CD14-positive monocyte (primary cell): ENCODE measurements around the gene SH2D1B. TPM values are rescaled to one million over a fixed set of nuclear protein-coding genes. Genes with fewer than 3 reads are reported as not detected.
A peak's percentile ranks its signal among the peaks of the same experiment; 100 is the strongest.

Experiments used
- DNase-seq, 3 donors: peaks; one replicate each; pipeline ENCODE4 v3.0.0-alpha.2; 2011 to 2022
- H2AFZ ChIP-seq: 2 replicates; pipeline ENCODE4 v1.6.0; 2012; ENCODE audit warnings: mild to moderate bottlenecking, low read depth, low read length, inconsistent platforms; ENCODE audit not compliant: insufficient read depth, poor library complexity, severe bottlenecking
- H3K27ac ChIP-seq, 2 donors: 1 replicate in 1 of 2; 2 replicates in 1 of 2; pipeline ENCODE4 v1.5.1; 2012 to 2013; ENCODE audit warnings: low read length in 2 of 2, control low read depth in 1 of 2, inconsistent platforms in 1 of 2, low read depth in 1 of 2, mild to moderate bottlenecking in 1 of 2
- H3K27me3 ChIP-seq, 2 donors: one replicate each; pipeline versions ENCODE4 v1.6.0 to v1.6.1; 2011 to 2013; ENCODE audit warnings: low read length in 2 of 2; ENCODE audit not compliant: control insufficient read depth in 2 of 2, insufficient read depth in 2 of 2
- H3K36me3 ChIP-seq, 2 donors: replicated peaks in 1 of 2; 1 replicate in 1 of 2; 2 replicates in 1 of 2; pipeline versions ENCODE4 v1.5.1 to v1.6.1; 2012 to 2013; ENCODE audit warnings: low read length in 2 of 2, control low read depth in 1 of 2, inconsistent platforms in 1 of 2, mild to moderate bottlenecking in 1 of 2; ENCODE audit not compliant: insufficient read depth in 2 of 2, control insufficient read depth in 1 of 2
- H3K4me1 ChIP-seq, 2 donors: 1 replicate in 1 of 2; 2 replicates in 1 of 2; pipeline versions ENCODE4 v1.5.1 to v1.6.1; 2012 to 2013; ENCODE audit warnings: low read length in 2 of 2, control low read depth in 1 of 2, inconsistent platforms in 1 of 2, mild to moderate bottlenecking in 1 of 2, moderate library complexity in 1 of 2; ENCODE audit not compliant: insufficient read depth in 2 of 2, control insufficient read depth in 1 of 2
- H3K4me2 ChIP-seq: replicated peaks from 2 replicates; pipeline ENCODE3; 2012; ENCODE audit warnings: low read length, moderate library complexity, mild to moderate bottlenecking; ENCODE audit not compliant: poor library complexity, severe bottlenecking; ENCODE audit errors: extremely low read depth
- H3K4me3 ChIP-seq, 3 experiments: fragments of 200-600 bp in 1 of 3; sonication (generic) in 1 of 3; replicated peaks in 1 of 3; 1 replicate in 2 of 3; 2 replicates in 1 of 3; pipeline ENCODE4 v1.5.1; 2011 to 2013; ENCODE audit warnings: low read length in 3 of 3, mild to moderate bottlenecking in 3 of 3, control low read depth in 2 of 3, low read depth in 2 of 3, inconsistent platforms in 1 of 3, moderate library complexity in 1 of 3
- H3K79me2 ChIP-seq: 2 replicates; pipeline ENCODE4 v1.6.0; 2012; ENCODE audit warnings: mild to moderate bottlenecking, control low read depth, inconsistent platforms, low read length, moderate library complexity; ENCODE audit not compliant: insufficient read depth
- H3K9ac ChIP-seq: 2 replicates; pipeline ENCODE4 v1.6.0; 2017; ENCODE audit warnings: low read length, mild to moderate bottlenecking; ENCODE audit not compliant: insufficient read depth, poor library complexity, severe bottlenecking
- H3K9me3 ChIP-seq, 2 donors: replicated peaks in 1 of 2; 1 replicate in 1 of 2; 2 replicates in 1 of 2; pipeline versions ENCODE4 v1.5.1 to v1.6.1; 2012 to 2013; ENCODE audit warnings: low read length in 2 of 2, control low read depth in 1 of 2; ENCODE audit not compliant: control insufficient read depth in 1 of 2, insufficient read depth in 1 of 2
- H4K20me1 ChIP-seq: 2 replicates; pipeline ENCODE4 v1.6.0; 2012; ENCODE audit warnings: mild to moderate bottlenecking, low read length, control low read depth, moderate library complexity; ENCODE audit not compliant: insufficient read depth
- H3K27ac Mint-ChIP-seq, 7 donors: one replicate each; pipeline ENCODE4 v1.8.0; 2020; ENCODE audit warnings: mild to moderate bottlenecking in 7 of 7, mixed read lengths in 7 of 7, moderate library complexity in 6 of 7, inconsistent platforms in 2 of 7
- H3K27me3 Mint-ChIP-seq, 3 donors: one replicate each; pipeline ENCODE4 v1.8.0; 2021 to 2022; ENCODE audit warnings: low read depth in 3 of 3, mild to moderate bottlenecking in 3 of 3, mixed read lengths in 3 of 3, moderate library complexity in 3 of 3, inconsistent platforms in 1 of 3
- H3K36me3 Mint-ChIP-seq, 2 donors: one replicate each; pipeline ENCODE4 v1.8.0; 2020; ENCODE audit warnings: mixed read lengths in 2 of 2, inconsistent platforms in 1 of 2, mild to moderate bottlenecking in 1 of 2
- H3K4me1 Mint-ChIP-seq: one replicate; pipeline ENCODE4 v1.8.0; 2020; ENCODE audit warnings: mild to moderate bottlenecking, mixed read lengths
- H3K4me3 Mint-ChIP-seq, 2 donors: one replicate each; pipeline ENCODE4 v1.8.0; 2020; ENCODE audit warnings: mild to moderate bottlenecking in 2 of 2, mixed read lengths in 2 of 2, moderate library complexity in 1 of 2
- H3K9me3 Mint-ChIP-seq, 7 donors: one replicate each; pipeline ENCODE4 v1.8.0; 2020 to 2022; ENCODE audit warnings: mixed read lengths in 7 of 7, mild to moderate bottlenecking in 6 of 7, moderate library complexity in 6 of 7, inconsistent platforms in 2 of 7
- CTCF ChIP-seq: fragments of 200-600 bp; IDR thresholded peaks from one replicate; pipeline ENCODE4 v1.8.0; 2022; ENCODE audit warnings: antibody characterized with exemption, mild to moderate bottlenecking
- WGBS: methylation state at CpG from one replicate; pipeline ENCODE4 v1.1.5; 2013; ENCODE audit warnings: missing lambda C conversion rate; ENCODE audit not compliant: insufficient coverage; 5-methylcytosine and 5-hydroxymethylcytosine counted together
- intact Hi-C, 2 donors: fragments of 100-400 bp; cut with micrococcal nuclease; formaldehyde crosslinking; loops; one replicate each; pipeline versions ENCODE4 v1.15.0 to v1.15.1; 2023
- polyA minus RNA-seq: library from RNA; depleted of rRNA, polyadenylated mRNA; stranded (reverse); fragments of >200 nt; gene quantifications from 2 replicates; pipeline ENCODE4 v1.2.3, GENCODE V29; 2012
- polyA plus RNA-seq, 3 donors: library from polyadenylated mRNA; depleted of rRNA in 1 of 3; unstranded in 2 of 3; stranded (reverse) in 1 of 3; fragments of 300-500 nt in 2 of 3; fragments of >200 nt in 1 of 3; fragmentation: Illumina TruSeq in 2 of 3; gene quantifications; 1 replicate in 2 of 3; 2 replicates in 1 of 3; pipeline ENCODE4 v1.2.3, GENCODE V29; 2012 to 2021
- total RNA-seq, 12 experiments: library from RNA in 1 of 12; stranded (reverse) in 1 of 12; fragments of 120-200 nt in 1 of 12; gene quantifications; one replicate each; pipeline ENCODE4 v1.2.4 and lab custom pipeline; 2013 to 2026; ENCODE audit warnings: mixed read lengths in 6 of 12, inconsistent platforms in 1 of 12

SH2D1B gene
- total RNA-seq (2013), result 2.4 TPM
- polyA plus RNA-seq (1 to 10 TPM in 2 of 3 donors, under 1 TPM in 1; 0.88 to 2.9 (median 1.7) TPM), polyA minus RNA-seq (3.3 and 3.4 TPM in 2 replicates), total RNA-seq (lab: John Stamatoyannopoulos, UW) (0.05 to 2.3 (median 1.2) reads per million in 11 experiments)

GRCh38 chr1:162412002-162412401 lies at the start of gene SH2D1B:
Gene SH2D1B, minus strand, starts transcription at chr1:162412136. Its CDS starts 120 bp downstream, at chr1:162412016.
- intact Hi-C loops, result no loop called here
- peaks cover 25% of the 10 kb centered on the region for H3K4me1 Mint-ChIP-seq
- no peaks in the 10 kb centered on the region for H3K27me3 ChIP-seq
- H3K79me2 ChIP-seq, result no peaks in the 10 kb centered on the region
- H3K27ac Mint-ChIP-seq, result peak within 1 kb of the TSS in 5 of 7 donors; percentile 1 to 85 (median 57)
- peak within 1 kb of the TSS; percentile 58 to 67 for H3K4me3 Mint-ChIP-seq
- no peak for TF ChIP-seq CTCF
- H3K9me3 ChIP-seq, result no peaks in the 10 kb centered on the region
- DNase-seq, result peak in 2 of 3 donors; percentile 29 to 57
- H3K4me3 ChIP-seq, result peak within 1 kb of the TSS in 1 of 3 experiments; percentile 3
- H3K36me3 ChIP-seq, result no peaks in the 10 kb centered on the region
- no peak within 1 kb of the TSS for H3K27ac ChIP-seq
- no peaks in the 10 kb centered on the region for H4K20me1 ChIP-seq
- H3K9me3 Mint-ChIP-seq, result peaks cover 0 to 4% (median under 1%) of the 10 kb centered on the region in 7 donors
- no peaks in the 10 kb centered on the region for H3K36me3 Mint-ChIP-seq
- no peak within 1 kb of the TSS for H3K9ac ChIP-seq
- H3K4me1 ChIP-seq, result peaks cover 0 to 21% of the 10 kb centered on the region in 2 donors
- H3K4me2 ChIP-seq, result no peak within 1 kb of the TSS
- H3K27me3 Mint-ChIP-seq, result peaks cover 0 to 5% (median 3%) of the 10 kb centered on the region in 3 donors
- H2AFZ ChIP-seq, result no peak within 1 kb of the TSS
- WGBS, result 100% methylated on average over 1 of the region's 3 CpGs

GRCh38 chr1:162458236-162458635 lies 46.3 kb upstream of the SH2D1B start:
- Mint-ChIP-seq H3K4me1 (no peaks in the 10 kb centered on the region), H3K27me3 (peaks cover 3 to 7% (median 7%) of the 10 kb centered on the region in 3 donors), H3K27ac (no peak overlapping the region), H3K9me3 (peaks cover 0 to 7% (median 0%) of the 10 kb centered on the region in 7 donors), H3K4me3 (no peak overlapping the region), H3K36me3 (no peaks in the 10 kb centered on the region)
- TF ChIP-seq CTCF, result no peak
- H4K20me1 ChIP-seq, result no peaks in the 10 kb centered on the region
- intact Hi-C loops, result no loop called here
- no peaks in the 10 kb centered on the region for H3K4me1 ChIP-seq
- H3K4me2 ChIP-seq, result no peak overlapping the region
- no peaks in the 10 kb centered on the region for H3K9me3 ChIP-seq
- WGBS, result no CpG with 5 or more reads among the region's 5 CpGs
- no peak overlapping the region for H3K27ac ChIP-seq
- no peak overlapping the region for H3K4me3 ChIP-seq
- H3K9ac ChIP-seq, result no peak overlapping the region
- H3K79me2 ChIP-seq, result no peaks in the 10 kb centered on the region
- H3K36me3 ChIP-seq, result no peaks in the 10 kb centered on the region
- no peak overlapping the region for H2AFZ ChIP-seq
- no peaks in the 10 kb centered on the region for H3K27me3 ChIP-seq
- DNase-seq, result no peak
